ENCODE results near the gene SRMS.

GRCh38 chr20:63493563-63494020 lies 54.0 kb downstream of the SRMS start:
- TF ChIP-seq CTCF (IDR thresholded peaks at IDR 0.05; ENCODE audit: insufficient read depth, low read length, poor library complexity, severe bottlenecking) = no peak
- TF ChIP-seq EZH2phosphoT487 (conservative IDR thresholded peaks at IDR 0.05; ENCODE audit: low read length) = no peak

All from SU-DHL-6 (cell line).